Measurements from ENCODE around the gene SLC23A1. TPM values are rescaled to one million over a fixed set of nuclear protein-coding genes. Genes with fewer than 3 reads are reported as not detected.
A peak's percentile ranks its signal among the peaks of the same experiment; 100 is the strongest.
"Not testable (repeated sequence)": the region's sequence is repeated elsewhere in the genome, so short reads cannot be mapped to it uniquely, and the experiment has no call there.

The SLC23A1 gene
- total and polyA plus RNA-seq, 9 of the 15 experiments (the other 6 are each of a cell fraction or from before 2014, with no cell fraction given) = 0.03 to 0.20 (median 0.05) TPM; not detected in 5

- H3K36me3 ChIP-seq (ENCODE audit: control insufficient read depth, insufficient read depth, low read length) = no peaks in the 10 kb centered on the region
- BruUV-seq (replicated peaks) = no TSS peak
- WGBS (ENCODE audit: insufficient coverage, low coverage, missing lambda C conversion rate) = 14% methylated on average over 6 of the region's 6 CpGs
- in situ Hi-C loops (cut with MboI) = loop anchor here (10.0 kb wide), 1 partner anchor 354 kb away; no protein-coding TSS in a partner anchor
- H3K9me3 ChIP-seq (replicated peaks; ENCODE audit: control insufficient read depth, insufficient read depth, low read depth, low read length) = no peaks in the 10 kb centered on the region
- H4K20me1 ChIP-seq (replicated peaks; ENCODE audit: control insufficient read depth, insufficient read depth, low read length) = no peaks in the 10 kb centered on the region
- intact Hi-C loops (cut with micrococcal nuclease) = no loop called here
- FAIRE-seq (no peak), ATAC-seq (no peak), DNase-seq (ENCODE audit: extremely low read depth in 1 of 4, low spot score in 3 of 4) (no peak)
- no peak overlapping the region for H3K27ac ChIP-seq (ENCODE audit: extremely low read depth, low read depth, low read length)
- no peak for TF ChIP-seq U2AF2 (optimal IDR thresholded peaks at IDR 0.05; ENCODE audit: low read depth, low read length)
- peak; percentile 27; the same call in 1 of the 2 replicates for TF ChIP-seq ATF3 (IDR thresholded peaks at IDR 0.05)
- TF ChIP-seq ATF3 (CRISPR knock-in tag; conservative IDR thresholded peaks at IDR 0.05) = no peak
- no peaks in the 10 kb centered on the region for H3K9me1 ChIP-seq (ENCODE audit: control insufficient read depth, insufficient read depth, low read length)
- H2AFZ ChIP-seq (ENCODE audit: low read depth, low read length) = no peak overlapping the region
- H3K4me2 ChIP-seq (ENCODE audit: insufficient read depth, low read length) = no peak overlapping the region
- ChIA-PET CTCF (ENCODE audit: low intra/inter-chr PET ratio) (no interaction called here), POLR2A (interaction anchor here (0.6 to 1.8 kb wide), 9 partner anchors 11 to 280 kb away, joined by 3 to 5 read pairs (median 3); no protein-coding TSS in a partner anchor)
- H3K4me3 ChIP-seq = no peak overlapping the region
- no peak overlapping the region; a peak in 1 of 4 replicates for H3K9ac ChIP-seq (ENCODE audit: insufficient read depth in 1 of 2, low read depth in 2 of 2, low read length in 2 of 2)
- no peaks in the 10 kb centered on the region for H3K27me3 ChIP-seq (ENCODE audit: control insufficient read depth in 2 of 2, insufficient read depth in 2 of 2, low read length in 2 of 2)
- no peaks in the 10 kb centered on the region for H3K79me2 ChIP-seq (ENCODE audit: control insufficient read depth, insufficient read depth, low read length)
- H3K4me1 ChIP-seq (replicated peaks in 1 of 2; ENCODE audit: control insufficient read depth in 2 of 2, insufficient read depth in 2 of 2, low read length in 2 of 2) = peaks cover 2 to 11% of the 10 kb centered on the region in 2 experiments; a peak in 4 of 5 replicates
Measured at GRCh38 chr5:139410121-139410992, 27.3 kb upstream of the SLC23A1 start.

- H3K9me1 ChIP-seq (ENCODE audit: control insufficient read depth, insufficient read depth, low read length); H3K36me3 ChIP-seq (ENCODE audit: control insufficient read depth, insufficient read depth, low read length); H2AFZ ChIP-seq (ENCODE audit: low read depth, low read length); POLR2A ChIA-PET; H4K20me1 ChIP-seq (replicated peaks; ENCODE audit: control insufficient read depth, insufficient read depth, low read length); H3K9me3 ChIP-seq (replicated peaks; ENCODE audit: control insufficient read depth, insufficient read depth, low read depth, low read length); H3K27me3 ChIP-seq (ENCODE audit: control insufficient read depth in 2 of 2, insufficient read depth in 2 of 2, low read length in 2 of 2); intact Hi-C loops (cut with micrococcal nuclease); H3K79me2 ChIP-seq (ENCODE audit: control insufficient read depth, insufficient read depth, low read length); ATAC-seq; in situ Hi-C loops (cut with MboI); BruUV-seq (replicated peaks); H3K27ac ChIP-seq (ENCODE audit: extremely low read depth, low read depth, low read length); H3K4me2 ChIP-seq (ENCODE audit: insufficient read depth, low read length); H3K9ac ChIP-seq (ENCODE audit: insufficient read depth in 1 of 2, low read depth in 2 of 2, low read length in 2 of 2); DNase-seq (ENCODE audit: extremely low read depth in 1 of 4, low spot score in 3 of 4); FAIRE-seq; CTCF ChIA-PET (ENCODE audit: low intra/inter-chr PET ratio); H3K4me3 ChIP-seq: not testable (repeated sequence)
- H3K4me1 ChIP-seq (replicated peaks in 1 of 2; ENCODE audit: control insufficient read depth in 2 of 2, insufficient read depth in 2 of 2, low read length in 2 of 2) = peaks cover 4 to 12% of the 10 kb centered on the region in 2 experiments; a peak in 4 of 5 replicates
- 38% methylated on average over 5 of the region's 5 CpGs for WGBS (ENCODE audit: insufficient coverage, low coverage, missing lambda C conversion rate)
Measured at GRCh38 chr5:139409116-139409515, 26.0 kb upstream of the SLC23A1 start.
